SK-N-SH treated with all-trans-retinoic acid at 6 μM for 48 hours (cell line): ENCODE results near the gene LDB2.

Source experiments
- ARNTL ChIP-seq: fragments of 450-650 bp; formaldehyde crosslinking; IDR thresholded peaks from 2 replicates; pipeline ENCODE4 v1.5.0; 2020; ENCODE audit warnings: low read depth, mild to moderate bottlenecking, moderate library complexity, borderline replicate concordance
- CSDC2 ChIP-seq: fragments of 250-450 bp; sonication (Bioruptor Pico); IDR thresholded peaks from 2 replicates; pipeline ENCODE4 v1.5.0; 2020; ENCODE audit warnings: mild to moderate bottlenecking, moderate library complexity
- ESRRG ChIP-seq: fragments of 250-450 bp; sonication (Bioruptor Pico); IDR thresholded peaks from 2 replicates; pipeline ENCODE4 v1.6.1; 2021; ENCODE audit warnings: mild to moderate bottlenecking
- ZFP30 ChIP-seq: fragments of 450-650 bp; formaldehyde crosslinking; IDR thresholded peaks from 2 replicates; pipeline ENCODE4 v1.5.0; 2022; ENCODE audit warnings: mild to moderate bottlenecking, moderate library complexity
- ZNF565 ChIP-seq: fragments of 450-650 bp; formaldehyde crosslinking; conservative IDR thresholded peaks from 2 replicates; pipeline ENCODE4 v1.5.0; 2020; ENCODE audit warnings: low read depth, mild to moderate bottlenecking, moderate library complexity
- ZNF8 ChIP-seq: fragments of 450-650 bp; formaldehyde crosslinking; IDR thresholded peaks from 2 replicates; pipeline ENCODE4 v1.5.0; 2020; ENCODE audit warnings: mild to moderate bottlenecking, moderate library complexity
- TF ChIP-seq, protein P1 (sequence below): fragments of 250-450 bp; sonication (Bioruptor Pico); IDR thresholded peaks from 2 replicates; pipeline ENCODE4 v1.5.1; 2021; ENCODE audit warnings: mild to moderate bottlenecking, moderate library complexity

DNA sequence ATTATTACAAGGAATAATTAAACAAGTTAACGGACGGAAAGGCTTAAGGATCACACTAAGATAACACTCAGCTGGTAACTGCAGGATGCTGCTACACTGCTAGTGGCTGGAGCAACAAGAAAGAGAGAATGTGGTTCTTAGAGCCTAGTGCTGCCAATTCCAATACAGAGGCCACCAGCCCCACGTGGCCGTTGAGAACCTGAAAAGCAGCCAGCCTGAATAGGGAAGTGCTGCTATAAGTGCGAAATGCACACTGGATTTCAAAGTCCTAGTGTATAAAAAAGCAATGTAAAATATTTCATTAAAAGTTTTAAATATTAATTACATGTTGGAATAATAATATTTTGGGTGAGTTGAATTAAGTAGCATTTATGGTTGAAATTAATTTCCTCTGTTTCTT lies 414.9 kb downstream of the LDB2 start:
- TF ChIP-seq ZNF565 (CRISPR knock-in tag) (no peak), ESRRG (no peak), ZNF8 (no peak), ARNTL (no peak), CSDC2 (CRISPR knock-in tag) (no peak), ZFP30 (no peak)
- TF ChIP-seq, protein P1, sequence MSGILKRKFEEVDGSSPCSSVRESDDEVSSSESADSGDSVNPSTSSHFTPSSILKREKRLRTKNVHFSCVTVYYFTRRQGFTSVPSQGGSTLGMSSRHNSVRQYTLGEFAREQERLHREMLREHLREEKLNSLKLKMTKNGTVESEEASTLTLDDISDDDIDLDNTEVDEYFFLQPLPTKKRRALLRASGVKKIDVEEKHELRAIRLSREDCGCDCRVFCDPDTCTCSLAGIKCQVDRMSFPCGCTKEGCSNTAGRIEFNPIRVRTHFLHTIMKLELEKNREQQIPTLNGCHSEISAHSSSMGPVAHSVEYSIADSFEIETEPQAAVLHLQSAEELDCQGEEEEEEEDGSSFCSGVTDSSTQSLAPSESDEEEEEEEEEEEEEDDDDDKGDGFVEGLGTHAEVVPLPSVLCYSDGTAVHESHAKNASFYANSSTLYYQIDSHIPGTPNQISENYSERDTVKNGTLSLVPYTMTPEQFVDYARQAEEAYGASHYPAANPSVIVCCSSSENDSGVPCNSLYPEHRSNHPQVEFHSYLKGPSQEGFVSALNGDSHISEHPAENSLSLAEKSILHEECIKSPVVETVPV (CRISPR knock-in tag), result no peak
